HCT116 (cell line): Measurements from ENCODE around the gene MAP7D1. TPM values are rescaled to one million over a fixed set of nuclear protein-coding genes. Genes with fewer than 3 reads are reported as not detected.

ENCODE experiments used
- ATAC-seq: fragments of 200-7000 bp; cut with Tn5 transposase; 2 replicates; pipeline ENCODE4 v1.9.1; 2020; ENCODE audit warnings: mild to moderate bottlenecking, moderate library complexity
- Bru-seq: library from RNA; stranded (reverse); fragments of 400-500 nt; gene quantifications from one replicate; lab custom pipeline; 2021; lab: Mats Ljungman, UMichigan
- BruChase-seq, 2 experiments: library from RNA; stranded (reverse); fragments of 400-500 nt; gene quantifications; one replicate each; lab custom pipeline; 2021; lab: Mats Ljungman, UMichigan
- BruUV-seq: library from RNA; stranded (reverse); fragments of 400-500 nt; replicated peaks from 2 replicates; lab custom pipeline; 2021; lab: Mats Ljungman, UMichigan
- CTCF ChIA-PET: fragments of 300-600 bp; sonication (Branson Sonifier 250); formaldehyde crosslinking; loops from one replicate; lab custom pipeline; 2021; ENCODE audit warnings: antibody characterized with exemption; lab: Charles Lee
- POLR2A ChIA-PET: fragments of 300-600, 350-600 bp; sonication (Branson Sonifier 250); formaldehyde crosslinking; loops from one replicate; lab custom pipeline; 2021; ENCODE audit warnings: antibody characterized with exemption; lab: Charles Lee
- RAD21 ChIA-PET, 2 experiments: fragments of 300-600 bp; sonication (Branson Sonifier 250); formaldehyde crosslinking; loops; one replicate each; lab custom pipeline; 2023; ENCODE audit warnings: low total read pairs in 2 of 2; ENCODE audit not compliant: uncharacterized antibody in 2 of 2, unreplicated experiment in 2 of 2, low non-redundant PET in 1 of 2; lab: Charles Lee
- DNase-seq: peaks from one replicate; pipeline ENCODE4 v3.0.0-alpha.2; 2010; ENCODE audit warnings: low read depth, low spot score
- H2AFZ ChIP-seq: fragments of 200-600 bp; shearing (Covaris generic), sonication (generic); 2 replicates; pipeline ENCODE4 v1.6.1; 2017; ENCODE audit warnings: low read depth, mixed run types, mixed read lengths, antibody characterized with exemption, low read length; ENCODE audit not compliant: poor library complexity, severe bottlenecking
- H3K27ac ChIP-seq: 2 replicates; pipeline ENCODE4 v1.5.1; 2012; ENCODE audit warnings: low read depth, low read length
- H3K27me3 ChIP-seq: fragments of 200-600 bp; sonication (generic); 2 replicates; pipeline ENCODE4 v1.6.1; 2016; ENCODE audit warnings: mixed run types, low read length, mixed read lengths; ENCODE audit not compliant: insufficient read depth
- H3K36me3 ChIP-seq, 2 experiments: fragments of 200-500 bp in 1 of 2; fragments of 200-600 bp in 1 of 2; sonication (Bioruptor generic) in 1 of 2; sonication (generic) in 1 of 2; 2 replicates each; pipeline versions ENCODE4 v1.5.1 to v1.6.1; 2014 to 2016; ENCODE audit warnings: low read length in 2 of 2, inconsistent platforms in 1 of 2, mixed read lengths in 1 of 2, mixed run types in 1 of 2; ENCODE audit not compliant: insufficient read depth in 2 of 2, control insufficient read depth in 1 of 2
- H3K4me1 ChIP-seq, 2 experiments: fragments of 200-600 bp in 1 of 2; sonication (generic) in 1 of 2; 2 replicates each; pipeline versions ENCODE4 v1.5.1 to v1.6.1; 2012 to 2017; ENCODE audit warnings: low read length in 2 of 2, inconsistent platforms in 1 of 2, mild to moderate bottlenecking in 1 of 2, mixed read lengths in 1 of 2, mixed run types in 1 of 2, moderate library complexity in 1 of 2; ENCODE audit not compliant: insufficient read depth in 2 of 2, control insufficient read depth in 1 of 2
- H3K4me2 ChIP-seq: fragments of 200-600 bp; sonication (generic); 2 replicates; pipeline ENCODE4 v1.6.1; 2017; ENCODE audit warnings: mixed run types, low read length, mixed read lengths
- H3K4me3 ChIP-seq, 2 experiments: fragments of 200-600 bp in 1 of 2; sonication (generic) in 1 of 2; replicated peaks in 1 of 2; 2 replicates each; pipeline ENCODE4 v1.5.1; 2011 to 2016; ENCODE audit warnings: low read length in 2 of 2, control low read depth in 1 of 2, low read depth in 1 of 2, mild to moderate bottlenecking in 1 of 2, mixed read lengths in 1 of 2, mixed run types in 1 of 2
- H3K79me2 ChIP-seq: fragments of 200-600 bp; sonication (generic); 2 replicates; pipeline ENCODE4 v1.6.1; 2017; ENCODE audit warnings: mild to moderate bottlenecking, mixed run types, low read length, moderate library complexity, mixed read lengths; ENCODE audit not compliant: insufficient read depth
- H3K9ac ChIP-seq: fragments of 200-600 bp; sonication (generic); 2 replicates; pipeline ENCODE4 v1.6.1; 2016; ENCODE audit warnings: low read length, mixed read lengths
- H3K9me2 ChIP-seq: fragments of 200-600 bp; sonication (generic), shearing (Covaris generic); 2 replicates; pipeline ENCODE4 v1.6.1; 2017; ENCODE audit warnings: mixed run types, mild to moderate bottlenecking, moderate library complexity; ENCODE audit not compliant: insufficient read depth
- H3K9me3 ChIP-seq, 2 experiments: fragments of 200-500 bp in 1 of 2; fragments of 200-600 bp in 1 of 2; sonication (Bioruptor generic) in 1 of 2; sonication (generic) in 1 of 2; 2 replicates each; pipeline ENCODE4 v1.6.1; 2014 to 2017; ENCODE audit warnings: low read length in 2 of 2, mixed read lengths in 2 of 2, inconsistent platforms in 1 of 2, low read depth in 1 of 2, mild to moderate bottlenecking in 1 of 2, mixed run types in 1 of 2, moderate library complexity in 1 of 2; ENCODE audit not compliant: control insufficient read depth in 1 of 2, insufficient read depth in 1 of 2
- H4K20me1 ChIP-seq: fragments of 200-600 bp; sonication (generic), shearing (Covaris generic); 2 replicates; pipeline ENCODE4 v1.6.1; 2017; ENCODE audit warnings: mixed run types, mild to moderate bottlenecking, moderate library complexity; ENCODE audit not compliant: insufficient read depth
- CBX3 ChIP-seq: IDR thresholded peaks from 2 replicates; pipeline ENCODE4 v1.6.1; 2012; ENCODE audit warnings: low read depth
- EGR1 ChIP-seq: IDR thresholded peaks from 2 replicates; pipeline ENCODE4 v1.6.1; 2012; ENCODE audit warnings: low read depth
- JUND ChIP-seq: IDR thresholded peaks from 2 replicates; pipeline ENCODE4 v1.6.1; 2012
- POLR2A ChIP-seq: IDR thresholded peaks from 2 replicates; pipeline ENCODE4 v1.7.0; 2011; ENCODE audit warnings: borderline replicate concordance; ENCODE audit not compliant: insufficient read depth, insufficient read length; ENCODE audit errors: extremely low read depth
- POLR2AphosphoS5 ChIP-seq: IDR thresholded peaks from 2 replicates; pipeline ENCODE4 v1.6.1; 2011; ENCODE audit warnings: mild to moderate bottlenecking, low read depth, low read length, moderate library complexity
- ZFX ChIP-seq: fragments of 450-650 bp; IDR thresholded peaks from 2 replicates; pipeline ENCODE4 v1.6.1; 2017
- intact Hi-C: fragments of 100-400 bp; cut with micrococcal nuclease; formaldehyde crosslinking; loops from 2 replicates; pipeline ENCODE4 v1.10.0; 2022
- long read RNA-seq: library from polyadenylated mRNA; unstranded; transcript quantifications from one replicate; pipeline ENCODE4 v2.0.0, GENCODE V29; 2021; ENCODE audit not compliant: unreplicated experiment
- polyA plus RNA-seq: library from polyadenylated mRNA; unstranded; fragments of >200 nt; gene quantifications from 2 replicates; pipeline ENCODE4 v1.2.1, GENCODE V29; 2012; ENCODE audit warnings: missing spikeins
- total RNA-seq: library from RNA; stranded (reverse); gene quantifications from one replicate; pipeline ENCODE4 v1.2.1, GENCODE V29; 2021; ENCODE audit not compliant: unreplicated experiment
- TF ChIP-seq, protein P1 (sequence below): IDR thresholded peaks from 2 replicates; pipeline ENCODE4 v1.6.1; 2011; ENCODE audit warnings: mild to moderate bottlenecking, low read length, moderate library complexity; ENCODE audit not compliant: insufficient replicate concordance; ENCODE audit errors: extremely low read depth
- TF ChIP-seq, protein P2 (sequence below), 3 experiments: fragments of 200-600 bp in 1 of 3; sonication (generic) in 1 of 3; IDR thresholded peaks in 2 of 3; conservative IDR thresholded peaks in 1 of 3; 2 replicates each; pipeline ENCODE4 v1.5.1; 2012 to 2017; ENCODE audit warnings: low read depth in 2 of 3, low read length in 2 of 3, antibody characterized with exemption in 1 of 3, borderline replicate concordance in 1 of 3, control low read depth in 1 of 3, mild to moderate bottlenecking in 1 of 3, mixed read lengths in 1 of 3, mixed run types in 1 of 3, moderate library complexity in 1 of 3; ENCODE audit not compliant: insufficient read depth in 1 of 3
- TF ChIP-seq, protein P3 (sequence below): IDR thresholded peaks from 2 replicates; pipeline ENCODE4 v1.6.1; 2012

The MAP7D1 gene
- total RNA-seq (71.8 TPM), Bru-seq, nascent RNA (percentile 66 among the genes with signal in this experiment), BruChase-seq, experiment 1, labeled RNA remaining after a 6-hour chase (percentile 64 among the genes with signal in this experiment), BruChase-seq, experiment 2, labeled RNA remaining after a 2-hour chase (percentile 61 among the genes with signal in this experiment)
- polyA plus RNA-seq, result 36.3 and 43.4 TPM in 2 replicates
- long read RNA-seq, partial matches to known transcripts, result 13 of 31 reads
- long read RNA-seq, other reads (novel, unspliced or antisense), result 18 of 31 reads

DNA sequence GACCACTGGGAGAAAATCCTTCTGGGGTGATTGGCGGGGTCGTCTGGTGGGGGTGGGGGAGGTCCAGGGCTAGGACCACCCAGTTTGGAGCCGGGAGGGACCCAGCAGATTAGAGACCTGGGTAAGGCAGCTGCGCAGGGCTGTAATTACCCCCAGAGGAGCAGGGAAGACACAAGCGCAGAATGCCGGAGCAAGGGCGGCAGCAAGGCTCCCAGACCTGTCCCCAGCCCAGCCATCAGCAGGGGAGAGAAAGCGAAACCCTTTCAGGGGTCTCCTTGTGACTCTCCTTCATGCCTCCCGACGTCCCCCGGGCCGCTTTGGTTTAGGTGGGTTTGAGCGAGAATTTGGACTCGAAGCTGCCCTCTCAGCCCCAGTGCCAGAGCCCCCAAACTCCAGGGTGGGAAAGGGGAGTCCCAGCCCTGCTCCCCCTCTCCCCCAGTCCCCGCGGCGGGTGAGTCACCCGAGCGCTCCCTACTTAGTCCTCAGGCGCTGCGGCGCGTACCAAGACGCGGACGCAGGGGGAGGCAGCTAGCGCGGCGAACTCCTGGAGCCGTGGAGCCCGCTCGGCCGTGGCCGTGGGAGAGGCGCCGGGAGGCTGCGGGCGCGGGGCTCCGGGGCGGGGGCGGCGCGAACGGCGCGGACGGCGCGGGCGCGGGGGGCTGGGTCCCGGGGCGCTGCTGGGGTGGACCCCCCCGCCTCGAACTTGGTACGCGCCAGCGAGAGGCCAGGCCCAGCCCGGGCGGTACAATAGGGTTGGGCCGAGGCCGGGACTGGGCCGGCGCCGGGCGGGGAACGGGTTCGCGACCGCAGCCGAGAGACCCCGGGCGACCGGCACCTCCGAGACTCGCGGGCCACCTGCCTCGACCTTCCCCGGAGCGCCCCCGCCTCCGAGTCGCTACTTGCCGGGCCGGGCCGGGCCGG, at the start of gene MAP7D1:
Gene MAP7D1 (plus strand): TSS at position 753 of the 921 bp plus-strand sequence. CDS start 258 bp downstream, outside the sequence.
- Histone ChIP-seq H3K9ac (peak within 1 kb of the TSS; percentile 97), H3K27me3 (no peaks in the 10 kb centered on the region), H3K4me1 (peaks cover 28 to 56% of the 10 kb centered on the region in 2 experiments), H3K9me3 (no peaks in the 10 kb centered on the region), H3K27ac (peak within 1 kb of the TSS; percentile 97), H3K9me2 (no peaks in the 10 kb centered on the region), H3K4me3 (peak within 1 kb of the TSS; percentile 84 to 88), H3K79me2 (peaks cover 45% of the 10 kb centered on the region), H3K4me2 (peak within 1 kb of the TSS; percentile 94), H2AFZ (peak within 1 kb of the TSS; percentile 61), H3K36me3 (no peaks in the 10 kb centered on the region), H4K20me1 (no peaks in the 10 kb centered on the region)
- POLR2A ChIA-PET, result interaction anchor here (0.8 kb wide), 1 partner anchor 9 kb away, joined by 3 read pairs; no protein-coding TSS in a partner anchor
- TF ChIP-seq ZFX (peak; percentile 82), POLR2A (peak; percentile 44), JUND (no peak), EGR1 (no peak), CBX3 (no peak), POLR2AphosphoS5 (peak; percentile 84)
- TF ChIP-seq, protein P1, sequence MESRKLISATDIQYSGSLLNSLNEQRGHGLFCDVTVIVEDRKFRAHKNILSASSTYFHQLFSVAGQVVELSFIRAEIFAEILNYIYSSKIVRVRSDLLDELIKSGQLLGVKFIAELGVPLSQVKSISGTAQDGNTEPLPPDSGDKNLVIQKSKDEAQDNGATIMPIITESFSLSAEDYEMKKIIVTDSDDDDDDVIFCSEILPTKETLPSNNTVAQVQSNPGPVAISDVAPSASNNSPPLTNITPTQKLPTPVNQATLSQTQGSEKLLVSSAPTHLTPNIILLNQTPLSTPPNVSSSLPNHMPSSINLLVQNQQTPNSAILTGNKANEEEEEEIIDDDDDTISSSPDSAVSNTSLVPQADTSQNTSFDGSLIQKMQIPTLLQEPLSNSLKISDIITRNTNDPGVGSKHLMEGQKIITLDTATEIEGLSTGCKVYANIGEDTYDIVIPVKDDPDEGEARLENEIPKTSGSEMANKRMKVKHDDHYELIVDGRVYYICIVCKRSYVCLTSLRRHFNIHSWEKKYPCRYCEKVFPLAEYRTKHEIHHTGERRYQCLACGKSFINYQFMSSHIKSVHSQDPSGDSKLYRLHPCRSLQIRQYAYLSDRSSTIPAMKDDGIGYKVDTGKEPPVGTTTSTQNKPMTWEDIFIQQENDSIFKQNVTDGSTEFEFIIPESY, result no peak
- TF ChIP-seq, protein P2, sequence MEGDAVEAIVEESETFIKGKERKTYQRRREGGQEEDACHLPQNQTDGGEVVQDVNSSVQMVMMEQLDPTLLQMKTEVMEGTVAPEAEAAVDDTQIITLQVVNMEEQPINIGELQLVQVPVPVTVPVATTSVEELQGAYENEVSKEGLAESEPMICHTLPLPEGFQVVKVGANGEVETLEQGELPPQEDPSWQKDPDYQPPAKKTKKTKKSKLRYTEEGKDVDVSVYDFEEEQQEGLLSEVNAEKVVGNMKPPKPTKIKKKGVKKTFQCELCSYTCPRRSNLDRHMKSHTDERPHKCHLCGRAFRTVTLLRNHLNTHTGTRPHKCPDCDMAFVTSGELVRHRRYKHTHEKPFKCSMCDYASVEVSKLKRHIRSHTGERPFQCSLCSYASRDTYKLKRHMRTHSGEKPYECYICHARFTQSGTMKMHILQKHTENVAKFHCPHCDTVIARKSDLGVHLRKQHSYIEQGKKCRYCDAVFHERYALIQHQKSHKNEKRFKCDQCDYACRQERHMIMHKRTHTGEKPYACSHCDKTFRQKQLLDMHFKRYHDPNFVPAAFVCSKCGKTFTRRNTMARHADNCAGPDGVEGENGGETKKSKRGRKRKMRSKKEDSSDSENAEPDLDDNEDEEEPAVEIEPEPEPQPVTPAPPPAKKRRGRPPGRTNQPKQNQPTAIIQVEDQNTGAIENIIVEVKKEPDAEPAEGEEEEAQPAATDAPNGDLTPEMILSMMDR (IDR thresholded peaks at IDR 0.05 in 2 of 3, conservative IDR thresholded peaks at IDR 0.05 in 1 of 3; ENCODE audit: borderline replicate concordance in 1 of 3, insufficient read depth in 1 of 3, low read depth in 2 of 3, low read length in 2 of 3), result no peak
- TF ChIP-seq, protein P3, sequence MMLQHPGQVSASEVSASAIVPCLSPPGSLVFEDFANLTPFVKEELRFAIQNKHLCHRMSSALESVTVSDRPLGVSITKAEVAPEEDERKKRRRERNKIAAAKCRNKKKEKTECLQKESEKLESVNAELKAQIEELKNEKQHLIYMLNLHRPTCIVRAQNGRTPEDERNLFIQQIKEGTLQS, result no peak
- TSS peak; percentile 92 for BruUV-seq
- DNase-seq, result no peak
- CTCF ChIA-PET, result interaction anchor here (2.1 kb wide), 1 partner anchor 130 kb away, joined by 5 read pairs; no protein-coding TSS in a partner anchor
- intact Hi-C loops, result loop anchor here (10.0 kb wide), 1 partner anchor 229 kb away; the partner anchor contains the start of gene STK40
- RAD21 ChIA-PET, result interaction anchor here in 1 of 2 experiments (0.7 kb wide), 1 partner anchor 144 kb away, joined by 5 read pairs; no protein-coding TSS in a partner anchor
- peak; percentile 81 for ATAC-seq
